ENCODE results near the gene DEFB121.

DEFB121 gene

DNA sequence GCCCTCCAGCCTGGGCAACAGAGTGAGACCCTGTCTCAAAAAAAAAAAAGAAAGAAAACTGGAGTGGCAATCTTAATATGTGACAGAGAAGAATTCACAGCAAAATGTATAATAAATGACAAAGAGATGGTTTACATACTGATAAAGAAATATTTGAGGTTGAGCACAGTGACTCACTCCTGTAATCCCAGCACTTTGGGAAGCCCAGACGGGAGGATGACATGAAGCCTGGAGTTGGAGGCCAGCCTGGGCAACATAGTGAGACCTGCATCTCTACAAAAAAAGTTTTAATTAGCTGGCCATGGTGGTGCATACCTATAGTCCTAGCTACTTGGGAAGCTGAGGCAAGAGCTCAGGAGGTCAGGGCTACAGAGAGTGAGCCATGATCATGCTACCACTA lies 50.0 kb downstream of the DEFB121 start:
- Histone ChIP-seq H3K4me1 (ENCODE audit: insufficient read depth, low read length) (no peaks in the 10 kb centered on the region), H3K9me3 (ENCODE audit: insufficient read depth, low read depth, low read length) (peaks cover 88% of the 10 kb centered on the region), H3K36me3 (ENCODE audit: insufficient read depth, low read length) (no peaks in the 10 kb centered on the region), H3K9ac (ENCODE audit: low read depth, low read length) (no peak overlapping the region), H3K27me3 (ENCODE audit: insufficient read depth, low read length) (no peaks in the 10 kb centered on the region), H3K4me3 (ENCODE audit: low read length) (no peak overlapping the region), H3K27ac (ENCODE audit: low read depth, low read length) (no peak overlapping the region)
- WGBS, result 59% methylated on average over 1 of the region's 1 CpG
